ENCODE measurements around the gene ZNF467. TPM values are rescaled to one million over a fixed set of nuclear protein-coding genes. Genes with fewer than 3 reads are reported as not detected.

Gene ZNF467
- total and polyA plus RNA-seq, 8 donors = 6.3 to 18.6 (median 8.8) TPM

DNA sequence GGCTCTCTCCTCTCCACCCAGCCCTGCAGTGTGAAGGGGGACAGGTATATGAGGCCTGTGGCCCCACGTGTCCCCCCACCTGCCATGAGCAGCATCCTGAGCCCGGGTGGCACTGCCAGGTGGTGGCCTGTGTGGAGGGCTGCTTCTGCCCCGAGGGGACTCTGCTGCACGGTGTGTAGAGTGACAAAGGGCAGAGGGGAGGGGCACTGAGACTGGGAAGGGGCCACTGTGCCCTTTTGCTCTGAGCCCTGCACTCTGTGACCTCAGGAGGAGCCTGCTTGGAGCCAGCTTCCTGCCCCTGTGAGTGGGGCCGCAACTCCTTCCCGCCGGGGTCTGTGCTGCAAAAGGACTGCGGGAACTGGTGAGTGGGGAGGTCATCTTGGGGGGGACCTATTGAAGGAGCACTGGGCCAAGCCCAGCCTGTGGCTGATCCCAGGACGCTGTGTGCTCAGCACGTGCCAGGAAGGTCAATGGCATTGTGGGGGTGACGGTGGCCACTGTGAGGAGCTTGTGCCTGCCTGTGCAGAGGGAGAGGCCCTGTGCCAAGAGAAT, 15.0 kb upstream of the ZNF467 start:
- ATAC-seq = no peak

DNA sequence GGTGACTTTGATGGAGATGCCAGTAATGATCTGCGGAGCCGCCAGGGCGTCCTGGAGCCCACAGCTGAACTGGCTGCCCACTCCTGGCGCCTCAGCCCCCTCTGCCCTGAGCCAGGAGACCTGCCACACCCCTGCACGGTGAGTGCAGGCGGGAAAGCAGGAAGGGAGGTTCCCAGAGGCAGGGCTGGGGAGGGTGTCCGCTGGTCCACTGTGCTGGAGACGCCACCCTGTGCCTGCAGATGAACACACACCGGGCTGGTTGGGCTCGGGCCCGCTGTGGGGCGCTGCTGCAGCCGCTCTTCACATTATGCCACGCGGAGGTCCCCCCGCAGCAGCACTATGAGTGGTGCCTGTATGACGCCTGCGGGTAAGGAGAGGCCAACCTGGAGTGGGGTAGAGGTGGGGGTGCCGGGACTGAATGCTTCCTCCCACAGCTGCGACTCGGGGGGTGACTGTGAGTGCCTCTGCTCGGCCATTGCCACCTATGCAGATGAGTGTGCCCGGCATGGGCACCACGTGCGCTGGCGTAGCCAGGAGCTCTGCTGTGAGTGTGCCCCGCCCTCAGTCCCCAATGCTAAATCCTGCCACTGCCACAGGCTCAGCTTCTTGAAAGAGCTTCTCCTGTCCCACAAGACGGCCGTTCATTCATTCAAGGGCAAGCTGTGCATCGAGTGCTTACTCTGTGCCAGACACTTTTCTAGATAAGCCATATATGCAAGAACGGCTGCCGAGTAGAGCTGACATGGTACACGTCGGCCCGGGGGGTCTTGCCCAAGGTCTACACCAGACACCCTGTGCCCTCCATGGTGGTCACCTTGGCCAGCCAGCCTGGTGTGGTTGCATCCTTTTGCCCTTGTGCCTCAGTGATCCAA, 14.3 kb upstream of the ZNF467 start:
- intact Hi-C loops (cut with DNase I) = no loop called here
- Histone ChIP-seq H3K4me3 (no peak overlapping the region), H3K9me3 (no peaks in the 10 kb centered on the region), H3K27me3 (peaks cover 0 to 7% (median 0%) of the 10 kb centered on the region in 4 donors), H3K4me1 (no peaks in the 10 kb centered on the region), H3K36me3 (no peaks in the 10 kb centered on the region), H3K27ac (no peak overlapping the region)
- TF ChIP-seq, protein P1, sequence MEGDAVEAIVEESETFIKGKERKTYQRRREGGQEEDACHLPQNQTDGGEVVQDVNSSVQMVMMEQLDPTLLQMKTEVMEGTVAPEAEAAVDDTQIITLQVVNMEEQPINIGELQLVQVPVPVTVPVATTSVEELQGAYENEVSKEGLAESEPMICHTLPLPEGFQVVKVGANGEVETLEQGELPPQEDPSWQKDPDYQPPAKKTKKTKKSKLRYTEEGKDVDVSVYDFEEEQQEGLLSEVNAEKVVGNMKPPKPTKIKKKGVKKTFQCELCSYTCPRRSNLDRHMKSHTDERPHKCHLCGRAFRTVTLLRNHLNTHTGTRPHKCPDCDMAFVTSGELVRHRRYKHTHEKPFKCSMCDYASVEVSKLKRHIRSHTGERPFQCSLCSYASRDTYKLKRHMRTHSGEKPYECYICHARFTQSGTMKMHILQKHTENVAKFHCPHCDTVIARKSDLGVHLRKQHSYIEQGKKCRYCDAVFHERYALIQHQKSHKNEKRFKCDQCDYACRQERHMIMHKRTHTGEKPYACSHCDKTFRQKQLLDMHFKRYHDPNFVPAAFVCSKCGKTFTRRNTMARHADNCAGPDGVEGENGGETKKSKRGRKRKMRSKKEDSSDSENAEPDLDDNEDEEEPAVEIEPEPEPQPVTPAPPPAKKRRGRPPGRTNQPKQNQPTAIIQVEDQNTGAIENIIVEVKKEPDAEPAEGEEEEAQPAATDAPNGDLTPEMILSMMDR (IDR thresholded peaks at IDR 0.05) = no peak
- ATAC-seq (peak in 3 of 4 donors; percentile 24 to 73 (median 67)), DNase-seq (peak in 3 of 6 donors; percentile 31 to 58 (median 40)), FAIRE-seq (no peak)
- 15 to 36% methylated on average over 35 of the region's 35 CpGs for WGBS, 2 donors

More for the DNA sequence above, 15.0 kb upstream of the ZNF467 start:
- H3K27ac ChIP-seq = no peak overlapping the region
- DNase-seq (no peak), FAIRE-seq (no peak)
- H3K4me3 ChIP-seq = no peak overlapping the region
- H3K4me1 ChIP-seq = no peaks in the 10 kb centered on the region
- intact Hi-C loops (cut with DNase I) = no loop called here
- H3K27me3 ChIP-seq = peaks cover 0 to 7% (median 0%) of the 10 kb centered on the region in 4 donors
- 46 to 57% methylated on average over 11 of the region's 11 CpGs for WGBS, 2 donors
- no peaks in the 10 kb centered on the region for H3K9me3 ChIP-seq
- TF ChIP-seq, protein P1 (IDR thresholded peaks at IDR 0.05) = no peak
- no peaks in the 10 kb centered on the region for H3K36me3 ChIP-seq

DNA sequence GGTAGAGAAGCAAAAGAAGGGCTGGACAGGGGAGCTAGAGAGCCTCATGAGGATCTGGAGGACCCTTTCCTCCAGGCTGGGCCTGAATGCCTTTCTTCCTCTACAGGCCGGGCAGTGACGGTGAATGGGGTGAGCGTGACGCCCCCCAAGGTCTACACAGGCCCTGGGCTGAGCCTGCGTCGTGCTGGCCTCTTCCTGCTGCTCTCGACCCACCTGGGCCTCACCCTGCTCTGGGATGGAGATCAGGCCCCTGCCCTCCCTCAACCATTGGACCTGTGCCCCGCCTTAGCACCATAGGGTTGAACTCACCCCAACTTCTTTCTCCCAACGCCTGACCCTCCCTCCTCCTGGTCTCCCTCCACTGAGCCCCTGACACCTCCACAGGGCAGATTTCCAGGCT, 12.6 kb upstream of the ZNF467 start:
- Histone ChIP-seq H3K4me3 (no peak overlapping the region), H3K36me3 (no peaks in the 10 kb centered on the region), H3K27me3 (peaks cover 0 to 7% (median 0%) of the 10 kb centered on the region in 4 donors), H3K4me1 (no peaks in the 10 kb centered on the region), H3K27ac (no peak overlapping the region), H3K9me3 (no peaks in the 10 kb centered on the region)
- WGBS, 2 donors = 87 to 89% methylated on average over 9 of the region's 9 CpGs
- DNase-seq (peak in 2 of 6 donors; percentile 13 to 33), ATAC-seq (no peak), FAIRE-seq (no peak)
- TF ChIP-seq, protein P1 (IDR thresholded peaks at IDR 0.05) = no peak
- intact Hi-C loops (cut with DNase I) = no loop called here

DNA sequence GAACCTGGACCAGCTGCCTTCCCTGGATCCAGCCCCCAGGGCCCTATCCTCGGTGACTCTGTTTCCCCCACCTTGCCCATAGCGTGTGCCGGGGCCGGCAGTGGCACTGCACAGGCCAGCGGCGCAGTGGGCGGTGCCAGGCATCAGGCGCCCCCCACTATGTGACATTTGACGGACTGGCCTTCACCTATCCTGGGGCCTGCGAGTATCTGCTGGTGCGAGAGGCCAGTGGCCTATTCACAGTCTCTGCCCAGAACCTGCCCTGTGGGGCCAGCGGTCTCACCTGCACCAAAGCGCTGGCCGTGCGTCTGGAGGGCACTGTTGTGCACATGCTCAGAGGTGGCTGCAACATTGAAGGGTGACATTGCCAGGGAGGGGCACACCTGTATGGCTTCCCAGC, 12.0 kb upstream of the ZNF467 start:
- ATAC-seq (no peak), DNase-seq (peak in 2 of 6 donors; percentile 18 to 48), FAIRE-seq (no peak)
- TF ChIP-seq, protein P1 (IDR thresholded peaks at IDR 0.05) = no peak
- H3K9me3 ChIP-seq = no peaks in the 10 kb centered on the region
- no peaks in the 10 kb centered on the region for H3K4me1 ChIP-seq
- H3K36me3 ChIP-seq = no peaks in the 10 kb centered on the region
- WGBS, 2 donors = 88 to 92% methylated on average over 15 of the region's 15 CpGs
- no peak overlapping the region for H3K27ac ChIP-seq
- intact Hi-C loops (cut with DNase I) = no loop called here
- peaks cover 0 to 6% (median 0%) of the 10 kb centered on the region in 4 donors for H3K27me3 ChIP-seq
- H3K4me3 ChIP-seq = no peak overlapping the region

DNA sequence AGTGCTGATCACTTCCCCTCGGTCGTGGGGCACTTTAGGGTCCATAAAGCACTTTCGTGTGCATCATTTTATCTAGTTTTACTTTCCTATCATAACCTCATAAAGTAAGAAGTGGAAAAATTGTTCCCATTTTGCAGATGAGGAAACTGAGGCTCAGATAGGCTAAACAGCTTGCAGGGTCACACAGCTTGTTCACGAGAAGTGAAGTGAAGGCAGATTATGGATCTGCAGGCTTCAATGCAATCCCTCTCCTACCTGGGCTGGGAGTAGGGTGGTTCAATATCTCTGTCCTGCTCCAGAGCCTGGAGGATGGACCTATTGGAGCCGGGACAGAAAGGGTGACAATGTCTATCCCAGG, 10.8 kb upstream of the ZNF467 start:
- TF ChIP-seq, protein P1 (IDR thresholded peaks at IDR 0.05) = no peak
- DNase-seq = no peak
- WGBS, 2 donors = 65 to 77% methylated on average over 5 of the region's 5 CpGs
- H3K36me3 ChIP-seq = no peaks in the 10 kb centered on the region
- H3K27ac ChIP-seq = no peak overlapping the region
- intact Hi-C loops (cut with DNase I) = no loop called here
- no peaks in the 10 kb centered on the region for H3K27me3 ChIP-seq
- FAIRE-seq = no peak
- H3K9me3 ChIP-seq = no peaks in the 10 kb centered on the region
- H3K4me1 ChIP-seq = no peaks in the 10 kb centered on the region
- ATAC-seq = no peak
- H3K4me3 ChIP-seq = no peak overlapping the region

Data from pancreas (tissue), 10 donors.